NOMO-1 (cell line): ENCODE results near the gene AARS2.

ENCODE experiments used
- DNase-seq, 2 experiments: peaks; one replicate each; lab custom pipeline; 2025; ENCODE audit not compliant: unreplicated experiment in 2 of 2; lab: John Stamatoyannopoulos, UW

AARS2 gene

DNA sequence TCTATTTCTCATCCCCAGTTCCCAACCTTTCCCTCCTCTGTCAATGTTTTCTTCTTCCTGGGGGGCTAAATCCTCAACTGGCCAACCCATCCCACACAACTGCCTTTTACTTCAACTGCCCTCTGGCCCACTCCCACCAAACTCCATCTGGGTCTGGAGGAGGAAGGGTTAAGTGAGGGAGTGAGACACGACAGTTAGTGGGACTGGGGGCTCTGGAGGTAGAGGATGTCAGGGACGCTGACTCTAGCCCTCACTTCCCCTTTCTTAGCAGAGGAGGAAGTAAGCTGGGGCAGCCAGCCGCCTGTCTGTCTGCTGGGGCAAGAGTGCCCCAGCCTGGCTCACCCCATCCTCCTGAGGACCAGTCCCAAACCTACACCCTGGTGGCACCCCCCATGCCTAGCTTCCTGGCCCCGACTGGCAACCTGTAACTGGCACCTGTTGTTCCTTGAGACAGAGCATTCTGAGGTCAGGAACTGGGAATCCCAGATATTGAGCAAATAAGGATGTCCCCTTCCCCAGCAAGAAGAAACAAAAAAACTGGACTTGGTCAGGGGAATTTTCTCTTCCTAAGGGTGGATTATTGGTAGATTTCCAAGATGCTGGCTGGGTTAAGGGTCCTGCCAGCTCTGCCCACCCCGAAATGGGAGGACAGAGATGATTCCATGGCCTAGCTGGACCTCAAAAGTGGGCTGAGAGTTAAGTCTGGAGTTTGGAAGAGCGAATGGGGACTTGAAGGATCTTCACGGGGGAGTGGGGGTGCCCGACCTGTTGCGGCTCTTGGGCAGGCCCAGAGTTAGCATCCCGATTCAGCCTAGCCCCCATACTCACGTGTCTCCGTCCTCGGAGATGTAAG, 48.8 kb downstream of the AARS2 start:
- DNase-seq, result peak; percentile 87 to 91

DNA sequence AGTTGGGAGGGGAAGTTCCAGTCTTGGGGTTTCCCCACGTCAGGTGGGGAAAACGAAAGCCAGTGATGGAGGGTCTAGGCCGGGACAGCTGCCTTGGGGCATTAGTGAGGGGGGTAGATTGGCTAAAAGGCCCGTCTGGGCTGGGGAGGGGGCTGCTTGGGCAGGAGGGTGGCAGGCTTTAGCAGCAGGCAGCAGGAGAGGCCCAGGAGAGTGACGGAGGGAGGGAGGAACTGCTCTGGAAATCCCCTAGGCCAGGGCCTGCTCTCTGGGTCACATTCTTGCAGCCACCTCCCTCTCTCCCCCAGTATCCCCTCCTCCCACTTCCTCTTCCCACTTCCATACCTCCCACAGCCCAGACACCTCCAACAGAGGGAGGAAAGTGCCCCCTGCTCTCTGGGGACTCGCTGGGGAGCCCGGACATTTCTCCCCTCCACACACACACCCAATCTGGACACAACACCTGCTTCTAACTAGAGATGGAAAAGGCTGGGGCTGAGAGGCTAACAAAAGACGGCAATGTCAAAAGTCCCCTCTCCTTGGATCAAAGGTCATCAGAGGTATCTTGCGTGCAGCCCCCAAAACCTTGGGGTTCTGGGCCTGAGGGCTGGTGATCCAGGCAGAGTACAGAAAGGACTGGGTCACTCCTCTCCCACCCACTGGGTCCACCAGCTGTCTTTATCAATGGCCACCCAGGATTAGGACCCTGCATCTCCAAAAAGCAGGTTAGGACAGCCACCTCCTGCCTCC, 49.6 kb downstream of the AARS2 start:
- peak in 1 of 2 experiments; percentile 10 for DNase-seq

DNA sequence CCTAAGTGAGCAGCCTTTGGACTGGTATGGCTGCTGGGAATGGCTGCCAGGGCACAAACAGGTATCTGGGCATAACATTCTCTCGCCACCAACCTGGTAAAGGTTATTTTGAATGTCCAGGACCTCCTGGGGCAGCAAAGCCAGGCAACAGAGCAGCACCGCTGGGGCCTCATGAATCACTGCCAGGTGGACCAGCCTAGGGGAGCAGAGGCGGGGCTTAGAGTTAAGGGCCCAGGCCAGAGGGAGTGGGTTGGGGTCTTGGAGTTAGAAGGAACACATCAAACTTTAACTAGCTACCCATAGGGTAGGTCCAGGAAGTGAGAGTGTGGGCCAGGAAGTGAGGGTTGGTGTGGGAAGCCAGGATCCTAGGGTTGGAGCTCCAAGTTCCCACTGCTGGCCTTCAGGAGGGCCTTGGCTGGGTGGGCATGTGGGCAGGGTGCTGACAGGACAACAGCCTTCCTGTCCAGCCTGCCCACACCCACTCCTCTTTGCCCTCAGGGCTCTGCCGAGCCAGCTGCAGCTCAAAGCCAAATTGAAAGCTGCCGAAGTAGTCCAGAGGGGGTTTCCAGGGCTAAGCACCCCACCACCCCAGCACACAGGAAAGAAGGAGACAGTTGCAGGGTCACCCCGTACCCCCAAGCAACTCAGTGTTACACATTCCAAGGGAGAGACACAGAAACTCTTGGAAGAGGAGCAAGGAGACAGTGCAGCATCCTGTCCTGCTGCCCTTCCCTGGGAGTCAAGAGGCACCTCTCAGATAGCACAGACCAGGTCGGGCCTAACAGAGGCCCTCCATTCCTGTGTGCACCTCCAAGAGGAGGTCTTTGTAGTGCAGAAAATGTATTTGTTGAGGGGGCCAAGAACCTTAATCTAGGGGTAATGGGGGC, 50.4 kb downstream of the AARS2 start:
- no peak for DNase-seq

GRCh38 chr6:44261581-44261980, 51.6 kb downstream of the AARS2 start:
- DNase-seq, result no peak

GRCh38 chr6:44260451-44261297, 52.5 kb downstream of the AARS2 start:
- DNase-seq, result no peak

- no peak for DNase-seq
Measured at GRCh38 chr6:44260011-44260410, 53.1 kb downstream of the AARS2 start.

DNA sequence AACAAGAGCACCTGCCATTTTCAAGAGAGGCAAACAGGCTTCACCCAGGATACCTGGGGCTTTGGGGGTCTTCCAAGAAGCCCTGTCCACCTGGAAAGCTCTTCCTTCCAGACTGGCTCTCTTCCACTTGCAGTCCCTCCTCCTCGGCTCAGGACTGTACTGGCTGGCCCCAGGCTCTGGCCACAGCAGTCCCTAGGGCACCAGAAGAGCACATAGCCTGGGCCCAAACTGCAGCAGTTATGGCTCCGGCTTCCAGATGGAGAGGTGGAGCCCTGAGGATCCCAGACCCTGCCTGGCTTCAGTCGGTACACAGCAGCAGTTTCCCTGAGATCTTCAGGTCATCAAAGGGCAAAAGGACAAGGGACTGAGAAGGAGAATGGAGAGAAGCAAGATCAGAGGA, 54.2 kb downstream of the AARS2 start:
- no peak for DNase-seq

- DNase-seq, result no peak
Measured at GRCh38 chr6:44258325-44258863, 54.8 kb downstream of the AARS2 start.

DNA sequence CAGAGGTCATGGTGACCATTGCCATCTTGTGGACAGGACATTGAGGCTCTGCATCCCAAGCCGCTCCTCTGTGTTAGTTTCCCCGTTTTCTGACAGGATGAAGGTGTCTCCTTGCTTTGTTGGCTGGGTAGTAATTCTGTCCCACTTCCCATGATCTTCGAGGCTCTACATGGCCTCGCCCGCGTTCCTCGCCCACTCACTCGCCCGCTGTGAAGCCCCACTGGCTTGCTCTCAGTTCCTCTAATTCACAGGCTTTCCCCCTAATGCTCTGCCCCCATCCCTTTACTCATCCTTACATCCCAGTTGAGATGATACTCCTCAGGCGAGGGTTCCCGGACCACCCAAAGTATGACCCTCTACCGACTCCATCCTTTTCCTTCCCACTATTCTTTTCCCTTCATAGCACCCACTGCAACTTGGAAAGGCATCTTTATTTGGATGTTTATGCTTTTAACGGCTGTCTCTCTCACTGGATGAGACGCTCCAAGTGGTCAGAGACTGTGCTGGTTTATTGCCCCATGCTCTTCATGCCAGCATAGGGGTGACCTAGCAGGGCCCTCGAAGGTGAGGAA, 55.3 kb downstream of the AARS2 start:
- no peak for DNase-seq

GRCh38 chr6:44257025-44257752, 56.0 kb downstream of the AARS2 start, which contains the start of gene SLC35B2:
Gene SLC35B2, minus strand, starts transcription at chr6:44257528. Its CDS starts 118 bp downstream, at chr6:44257410.
- peak; percentile 59 to 77 for DNase-seq

DNA sequence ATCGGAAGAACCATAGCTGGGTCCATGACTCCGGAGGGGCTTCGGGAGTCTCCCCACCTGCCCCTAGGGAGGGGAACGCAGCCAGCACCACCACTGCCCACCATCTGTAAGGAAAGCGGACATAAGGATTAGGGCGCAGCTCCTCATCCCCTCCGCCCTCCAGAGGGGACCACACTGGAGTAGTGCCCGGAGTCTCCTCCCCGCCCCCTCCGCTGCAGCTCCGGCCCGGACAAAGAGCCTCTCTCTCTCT, 56.4 kb downstream of the AARS2 start:
- DNase-seq, result peak in 1 of 2 experiments; percentile 14

- no peak for DNase-seq
Measured at GRCh38 chr6:44255871-44256774, 57.0 kb downstream of the AARS2 start.

DNA sequence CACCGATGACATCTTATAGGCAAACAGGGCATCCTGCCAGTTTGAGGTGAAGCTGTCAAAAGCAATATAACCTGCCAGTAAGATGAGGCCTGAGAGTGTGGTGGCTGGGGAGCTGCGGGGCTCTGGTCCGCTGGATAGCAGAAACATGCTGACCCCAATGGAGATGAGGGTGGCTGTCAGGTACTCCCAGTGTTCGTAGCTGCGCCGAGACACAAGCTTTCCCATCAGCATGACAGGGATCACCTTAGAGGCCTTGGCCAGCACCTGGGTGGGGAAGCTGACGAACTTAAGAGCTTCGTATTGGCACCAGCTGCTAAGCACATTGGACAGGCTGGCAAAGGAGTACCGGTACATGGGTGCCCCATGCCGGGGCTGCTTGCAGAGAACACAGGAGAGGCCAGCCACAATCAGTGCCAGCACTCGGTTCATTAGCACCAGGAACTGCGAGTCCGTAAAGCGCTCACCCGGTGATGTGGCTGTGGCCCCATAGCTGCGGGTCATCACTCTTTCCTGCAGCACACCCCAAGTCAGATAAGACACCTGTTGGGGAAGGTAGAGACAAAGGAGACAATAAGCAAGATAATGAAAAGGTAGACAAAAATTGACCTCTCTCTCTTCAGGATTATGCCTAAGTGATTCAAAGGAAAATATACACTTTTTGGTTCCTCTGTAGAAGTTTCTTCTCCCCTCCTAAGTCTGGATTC, 57.9 kb downstream of the AARS2 start:
- DNase-seq, result no peak

DNA sequence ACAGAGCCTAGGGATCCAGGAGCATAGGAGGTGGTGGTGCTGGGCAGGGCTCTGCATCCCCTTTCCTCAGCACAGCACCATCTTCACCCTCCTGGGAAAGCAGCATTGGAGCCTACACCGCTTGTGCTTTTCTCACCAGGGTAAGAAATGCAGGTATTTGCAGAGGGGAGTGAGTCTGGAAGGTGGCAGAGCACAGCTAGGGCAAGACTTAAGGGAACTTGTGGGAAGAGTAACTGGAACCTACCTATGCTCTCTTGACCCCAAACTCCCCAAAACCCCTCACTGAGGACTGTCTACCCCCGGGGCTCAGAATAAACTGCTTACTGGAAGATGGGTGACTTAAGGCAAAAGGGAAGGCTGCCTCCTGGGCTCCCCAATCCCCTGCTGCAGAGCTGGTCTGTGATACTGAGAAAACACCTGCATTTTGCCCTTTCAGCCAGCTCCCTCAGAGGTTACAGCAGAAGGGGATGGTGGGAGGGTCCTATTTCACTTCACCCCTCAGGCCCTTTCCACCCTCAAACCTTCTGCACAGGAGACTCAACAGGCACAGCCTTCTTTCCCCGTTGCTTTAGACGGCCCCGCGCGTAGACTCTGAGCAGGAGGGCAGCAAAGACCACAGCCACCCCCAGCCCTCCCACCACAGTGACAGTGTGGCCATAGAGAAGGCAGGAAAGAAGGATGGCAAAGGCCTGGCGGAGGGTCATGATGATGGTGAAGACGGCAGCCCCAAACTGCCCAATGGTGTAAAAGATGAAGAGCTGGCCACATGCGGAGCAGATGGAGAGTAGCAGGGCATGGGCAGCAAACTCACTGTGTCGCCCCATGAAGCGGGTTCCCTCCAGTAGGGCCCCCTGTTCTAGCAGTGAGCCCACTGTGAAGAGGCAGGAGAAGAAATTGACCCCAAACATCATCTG, 58.7 kb downstream of the AARS2 start:
- DNase-seq, result no peak

GRCh38 chr6:44253307-44254101, 59.6 kb downstream of the AARS2 start:
- DNase-seq, result peak; percentile 14 to 17
